Stimulated activated CD8-positive, alpha-beta memory T cell treated with anti-CD3 and anti-CD28 coated beads, Interleukin-12 subunit alpha, Interleukin-12 subunit beta, amount 100 ng/mL, for 4 hours (primary cell): Measurements from ENCODE around the gene MYBPC1.

Source experiments
- DNase-seq: peaks from one replicate; pipeline ENCODE4 v3.0.0-alpha.2; 2020; ENCODE audit warnings: low read depth

MYBPC1 gene

DNA sequence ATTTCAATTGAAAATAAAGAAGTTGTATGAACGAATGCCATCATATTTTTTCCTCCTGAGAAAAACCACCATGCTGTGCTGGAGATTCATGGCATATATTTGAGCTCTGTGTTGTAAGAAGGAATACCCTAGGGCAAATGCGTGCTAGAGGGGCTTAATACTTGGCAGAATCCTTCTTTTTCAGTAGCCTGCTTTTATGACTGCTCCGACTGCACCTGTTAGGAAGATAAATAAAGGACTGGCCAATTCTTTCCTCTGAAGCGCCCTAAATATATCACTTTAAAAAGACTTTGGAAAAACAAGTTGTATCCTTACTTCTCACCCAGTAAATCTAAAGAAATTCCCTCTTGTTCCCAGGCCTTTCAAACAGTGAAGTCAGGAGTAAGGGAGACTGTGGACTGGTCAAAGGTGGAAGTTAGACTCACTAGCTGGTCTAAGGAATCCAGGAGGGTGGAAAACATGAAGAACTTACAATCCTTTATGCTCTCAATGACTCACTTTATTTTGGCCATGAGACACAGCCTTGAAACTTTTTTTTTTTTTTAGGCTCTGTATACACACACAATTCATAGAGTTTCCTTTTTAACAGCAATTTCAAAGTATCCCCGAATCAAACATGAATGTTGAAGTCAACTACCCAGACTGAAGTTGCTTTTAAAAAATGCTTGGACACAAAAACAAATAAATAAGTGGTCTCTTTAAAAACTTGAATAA, 5.2 kb downstream of the MYBPC1 start:
- no peak for DNase-seq

DNA sequence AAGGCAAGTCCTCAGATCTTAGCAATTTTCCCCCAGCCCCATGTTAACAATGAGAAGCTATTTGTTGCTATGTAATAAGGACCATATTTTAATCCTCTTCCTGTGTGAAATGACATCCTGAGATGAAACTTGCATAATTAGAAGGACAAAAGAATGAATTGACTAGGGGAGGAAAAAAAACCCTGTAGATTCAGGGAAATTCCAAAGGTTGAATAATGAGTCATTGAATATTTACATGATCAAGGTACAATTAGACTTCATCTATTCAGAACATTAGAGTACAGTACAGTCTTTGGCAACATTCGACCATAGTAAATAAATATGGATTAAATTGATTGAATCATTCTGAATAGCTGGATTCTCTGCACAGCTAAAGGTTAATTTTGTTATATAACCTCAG, 9.4 kb downstream of the MYBPC1 start:
- DNase-seq, result no peak

DNA sequence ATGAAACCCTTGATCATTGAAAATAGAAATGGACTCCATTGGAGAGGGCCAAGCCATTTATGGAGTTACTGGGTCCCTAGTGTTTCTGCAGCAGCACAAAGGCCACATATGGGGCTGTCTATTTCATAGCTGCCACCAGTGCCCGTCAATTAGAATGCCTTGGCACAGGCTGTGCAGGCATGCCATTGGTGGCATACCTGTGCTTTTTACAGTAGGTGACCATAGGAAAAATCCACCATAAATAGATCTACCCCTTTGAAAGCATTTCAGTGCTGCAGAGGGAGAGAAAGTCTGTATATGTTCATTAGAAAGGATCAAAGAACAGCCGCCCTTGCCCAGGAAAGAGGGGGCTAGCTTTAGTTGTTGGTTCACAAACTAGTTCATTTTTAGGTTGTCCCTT, 13.1 kb downstream of the MYBPC1 start:
- DNase-seq, result no peak

DNA sequence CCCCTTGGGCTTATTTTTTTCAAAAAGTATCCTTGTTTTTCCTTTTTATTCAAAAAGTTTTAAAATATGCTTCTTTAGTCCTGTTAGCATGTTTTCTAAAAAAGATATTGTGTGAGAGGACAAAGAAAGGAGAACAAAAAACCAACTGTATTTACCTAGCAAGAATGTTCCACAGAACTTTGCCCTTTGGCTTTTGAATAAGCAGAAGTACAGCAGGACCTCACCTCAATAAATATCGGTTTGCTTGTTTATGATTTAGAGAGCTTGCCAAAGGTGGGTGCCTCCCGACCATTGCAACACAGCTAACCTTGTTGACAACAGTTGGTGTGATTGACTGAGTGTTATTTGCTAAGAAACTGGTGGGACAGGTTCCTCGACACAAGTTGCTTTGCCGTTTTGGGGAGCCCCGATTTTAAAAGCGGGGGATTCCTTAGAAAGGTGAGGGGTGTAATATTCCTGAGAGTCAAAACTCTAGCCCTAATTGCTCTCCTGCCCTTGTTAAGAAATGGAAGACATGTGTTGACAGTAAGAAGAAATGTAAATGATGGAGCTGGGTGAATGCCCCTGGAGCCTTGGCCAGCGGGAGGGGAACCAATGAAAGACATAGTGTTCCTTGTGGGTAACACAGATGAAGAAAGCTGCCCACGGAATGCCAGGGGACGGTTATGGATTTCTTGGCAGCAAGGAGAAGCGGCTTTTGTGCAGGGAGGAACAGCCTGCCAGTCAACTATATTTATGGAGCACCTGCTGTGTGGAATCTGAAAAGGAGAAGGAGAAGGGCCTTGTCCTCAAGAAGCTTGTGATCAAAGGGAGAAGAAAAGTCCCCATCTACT, 13.7 kb downstream of the MYBPC1 start:
- DNase-seq, result no peak

DNA sequence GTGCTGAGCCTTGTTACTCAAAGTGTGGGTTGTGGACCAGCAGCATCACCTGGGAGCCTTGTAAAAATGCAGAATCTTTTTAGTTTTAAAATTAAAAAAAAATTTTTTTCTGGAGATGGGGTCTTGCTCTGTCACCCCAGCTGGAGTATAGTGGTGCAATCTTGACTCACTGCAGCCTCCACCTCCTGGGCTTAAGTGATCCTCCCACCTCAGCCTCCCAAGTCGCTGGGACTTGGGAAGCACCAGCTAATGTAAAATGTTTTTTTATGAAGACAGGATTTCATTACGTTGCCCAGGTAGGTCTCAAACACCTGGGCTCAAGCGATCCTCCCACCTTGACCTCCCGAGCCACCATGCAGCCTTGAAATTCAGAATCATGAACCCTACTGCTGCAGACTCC, 14.4 kb downstream of the MYBPC1 start:
- no peak for DNase-seq

DNA sequence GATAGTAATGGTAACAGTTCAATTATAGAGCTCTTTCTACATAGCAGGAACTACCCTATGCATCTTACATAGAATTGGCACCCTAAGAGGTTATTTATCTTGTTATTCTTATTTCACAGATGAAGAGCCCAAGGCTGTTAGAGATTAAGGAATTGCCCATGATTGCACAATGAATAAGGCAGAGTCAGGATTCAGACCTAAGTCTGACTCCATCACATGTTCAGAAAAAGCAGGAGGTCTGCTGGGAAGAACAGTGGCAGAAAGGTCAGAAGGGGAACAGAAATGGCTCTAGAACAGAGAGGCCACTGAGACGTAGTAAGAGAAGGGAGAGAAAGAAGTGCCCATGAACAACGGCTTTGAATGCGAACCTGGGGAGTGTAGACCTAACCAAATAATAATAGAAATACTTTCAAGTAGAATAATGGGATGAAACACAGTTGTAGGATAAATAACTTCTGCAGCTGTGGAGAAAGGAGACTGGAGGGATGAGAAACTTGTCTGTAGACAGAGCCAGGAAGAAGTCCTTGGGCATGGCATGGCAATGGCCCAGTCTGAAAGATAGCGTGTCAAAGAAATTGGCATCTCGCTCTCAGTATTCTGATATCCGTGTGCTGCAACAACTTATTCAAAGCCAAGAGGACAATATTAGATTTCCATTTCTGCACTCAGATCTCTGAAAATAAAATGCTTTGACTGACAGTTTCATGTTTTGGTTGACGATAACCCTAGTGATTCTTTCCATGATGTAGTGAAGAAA, 17.6 kb downstream of the MYBPC1 start:
- no peak for DNase-seq

DNA sequence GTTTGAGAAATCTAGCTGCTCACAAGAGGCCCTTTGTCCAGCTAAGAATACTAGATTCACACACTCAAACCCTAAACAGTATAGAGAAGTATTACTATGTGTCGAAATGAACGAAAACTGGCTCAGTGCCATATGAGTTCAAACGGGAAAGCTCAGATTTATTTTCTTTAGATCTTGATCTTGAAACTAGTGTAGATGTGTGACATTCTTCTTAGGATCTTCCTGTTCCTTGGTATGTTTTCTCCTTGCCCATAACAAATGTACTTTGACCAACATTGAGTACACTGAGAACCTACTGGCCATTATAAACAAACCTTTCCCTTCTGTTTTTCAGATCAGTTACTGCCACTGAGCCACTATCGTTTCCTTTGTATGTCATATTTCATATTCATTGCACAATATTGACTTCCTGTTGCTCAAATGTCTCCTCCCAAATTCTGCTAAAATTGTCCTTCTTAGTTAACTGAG, 21.3 kb downstream of the MYBPC1 start:
- no peak for DNase-seq

DNA sequence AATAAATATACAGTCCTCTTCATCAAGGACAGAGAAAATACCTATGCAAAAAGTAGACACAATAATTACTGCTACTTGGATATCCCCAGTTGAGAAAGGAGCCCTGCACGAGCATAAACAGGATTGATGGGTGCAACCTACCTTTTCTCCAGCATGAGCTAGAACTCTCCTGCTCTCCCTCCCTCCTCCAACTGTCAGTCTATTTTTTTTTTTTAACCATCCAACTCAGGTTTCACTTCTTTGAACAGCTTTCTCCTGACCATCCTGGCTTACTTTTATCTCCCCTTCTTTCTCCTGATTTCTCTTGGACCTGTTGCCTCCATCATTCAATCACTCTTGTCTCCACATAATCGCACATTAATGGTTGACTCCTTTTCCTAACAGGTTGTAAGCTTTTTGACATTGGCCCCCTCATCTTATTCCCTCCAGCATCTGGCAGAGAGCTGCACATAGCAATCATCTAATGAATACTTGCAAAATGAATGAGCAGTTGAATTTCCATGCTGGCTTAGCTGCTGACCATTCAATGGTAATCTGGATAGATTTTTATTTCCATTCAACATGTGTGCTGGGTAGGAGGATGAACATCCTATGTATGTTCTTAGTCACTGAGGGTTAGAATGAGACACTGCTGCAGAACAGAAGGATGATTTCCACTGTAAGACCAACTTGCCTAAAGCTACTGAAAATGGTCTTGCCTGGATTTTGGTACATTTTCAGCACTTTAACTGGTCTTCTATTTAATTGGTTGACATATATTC, 24.4 kb downstream of the MYBPC1 start:
- DNase-seq, result no peak

DNA sequence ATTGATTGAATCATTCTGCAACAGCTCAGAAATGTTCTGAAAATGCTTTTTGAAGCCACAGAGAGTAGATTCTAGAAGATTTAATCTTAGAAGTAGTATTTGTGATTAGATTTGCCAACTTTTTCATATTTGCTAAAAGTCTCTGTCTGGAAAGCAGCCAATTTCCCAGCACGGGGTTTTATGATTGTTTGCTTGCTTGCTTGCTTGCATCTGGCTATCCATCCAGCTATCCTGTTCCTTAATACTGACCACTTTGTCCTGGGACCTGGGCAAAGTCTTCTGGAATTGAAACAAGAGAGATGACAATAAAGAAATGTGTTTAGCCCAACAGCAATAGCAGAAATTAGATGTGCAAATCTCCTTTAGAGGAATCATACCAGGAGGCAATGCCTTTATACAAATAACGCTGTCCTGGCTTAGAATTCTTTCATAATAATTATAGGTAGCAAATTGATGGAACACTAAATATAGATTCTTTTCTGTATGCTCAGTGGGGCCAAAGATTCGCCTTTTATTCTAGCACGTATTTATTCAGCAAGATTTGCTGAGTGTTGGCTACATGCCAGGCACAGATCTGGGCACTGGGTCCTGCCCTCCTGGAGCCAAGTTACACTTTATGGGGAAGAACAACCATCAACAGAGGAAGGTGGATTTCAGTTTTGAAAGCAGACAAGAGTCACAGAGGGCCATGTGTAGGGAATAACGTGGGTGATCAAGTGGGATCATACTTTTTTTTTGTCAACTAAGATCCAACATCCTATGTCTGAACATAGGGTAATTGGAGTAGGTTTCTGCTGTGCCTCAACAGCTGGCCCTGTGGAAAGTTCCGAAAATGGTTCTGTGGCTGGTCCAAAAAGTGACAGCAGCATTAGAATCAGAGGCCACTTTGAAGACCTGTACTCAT, 25.3 kb downstream of the MYBPC1 start:
- no peak for DNase-seq

DNA sequence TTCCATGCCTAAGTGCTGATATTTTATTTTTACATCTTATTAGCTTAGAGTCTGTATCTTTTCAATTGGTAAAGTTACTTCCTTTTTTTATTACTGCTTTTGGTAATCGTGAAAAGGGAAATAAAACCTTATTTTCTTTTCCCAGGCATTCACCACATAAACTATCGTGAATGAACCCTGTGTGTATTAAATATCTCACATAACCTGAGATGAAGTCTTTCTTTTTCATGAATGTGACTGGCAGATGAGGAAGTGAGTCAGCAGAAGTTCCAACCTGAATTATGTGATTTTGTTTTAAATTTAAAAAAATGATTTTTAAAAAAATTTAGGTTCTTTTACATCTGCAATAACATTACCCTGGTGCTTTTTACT, 26.0 kb downstream of the MYBPC1 start:
- no peak for DNase-seq

DNA sequence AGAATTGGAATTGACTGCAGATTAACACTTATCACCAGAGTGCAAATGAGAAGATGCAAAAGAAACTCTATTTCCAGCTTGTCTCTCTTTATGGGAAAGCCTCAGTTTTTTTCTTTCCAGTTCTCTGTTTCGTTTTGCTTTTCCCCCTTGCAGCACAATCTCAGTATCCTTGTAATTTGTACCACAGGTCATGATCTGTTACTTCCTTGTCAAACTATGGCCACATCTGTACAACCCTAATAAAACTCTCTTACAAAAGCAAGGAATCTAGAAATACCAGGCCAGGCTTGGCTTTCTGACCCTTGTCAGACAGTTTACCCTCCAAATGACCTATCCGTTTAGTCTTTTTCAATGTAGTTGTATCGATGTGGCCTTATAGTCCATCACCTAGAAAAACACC, 33.9 kb downstream of the MYBPC1 start:
- DNase-seq, result no peak

DNA sequence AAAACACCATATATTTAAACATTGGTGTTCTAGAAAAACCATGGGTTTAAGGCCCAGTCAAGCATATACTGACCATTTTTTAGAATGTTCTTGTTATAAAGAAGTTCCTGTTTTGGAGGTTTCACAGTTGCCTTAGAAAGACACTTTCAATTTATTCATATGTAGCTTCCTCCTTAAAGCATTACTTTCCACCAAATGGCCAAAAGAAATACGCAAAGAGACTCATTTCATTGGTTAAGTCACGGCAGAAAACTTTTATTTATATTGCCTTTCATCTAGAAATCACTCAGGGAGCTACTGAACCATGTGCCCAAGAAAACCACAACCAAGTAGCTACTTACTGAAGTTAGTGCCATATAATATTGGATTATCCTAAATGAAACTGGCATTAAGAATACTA, 40.0 kb downstream of the MYBPC1 start:
- DNase-seq, result no peak

DNA sequence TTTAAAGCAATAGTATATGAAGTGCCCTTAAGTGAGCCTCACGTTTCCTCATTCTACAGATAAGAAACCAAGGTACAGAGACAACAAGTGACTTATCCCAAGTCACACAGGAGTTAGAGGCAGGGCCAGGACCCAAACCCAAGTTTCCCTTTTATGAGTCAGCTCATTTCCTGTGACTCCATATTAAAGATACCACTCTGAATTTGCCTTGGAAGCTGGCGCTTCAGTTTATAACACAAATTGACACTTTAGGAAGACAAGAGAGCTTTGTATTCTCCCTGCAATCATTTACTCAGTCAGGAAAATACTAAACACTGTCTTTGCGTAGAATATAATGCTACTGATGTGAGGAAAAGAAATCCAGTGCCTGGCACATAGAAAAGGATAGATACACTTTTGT, 43.2 kb downstream of the MYBPC1 start:
- no peak for DNase-seq

DNA sequence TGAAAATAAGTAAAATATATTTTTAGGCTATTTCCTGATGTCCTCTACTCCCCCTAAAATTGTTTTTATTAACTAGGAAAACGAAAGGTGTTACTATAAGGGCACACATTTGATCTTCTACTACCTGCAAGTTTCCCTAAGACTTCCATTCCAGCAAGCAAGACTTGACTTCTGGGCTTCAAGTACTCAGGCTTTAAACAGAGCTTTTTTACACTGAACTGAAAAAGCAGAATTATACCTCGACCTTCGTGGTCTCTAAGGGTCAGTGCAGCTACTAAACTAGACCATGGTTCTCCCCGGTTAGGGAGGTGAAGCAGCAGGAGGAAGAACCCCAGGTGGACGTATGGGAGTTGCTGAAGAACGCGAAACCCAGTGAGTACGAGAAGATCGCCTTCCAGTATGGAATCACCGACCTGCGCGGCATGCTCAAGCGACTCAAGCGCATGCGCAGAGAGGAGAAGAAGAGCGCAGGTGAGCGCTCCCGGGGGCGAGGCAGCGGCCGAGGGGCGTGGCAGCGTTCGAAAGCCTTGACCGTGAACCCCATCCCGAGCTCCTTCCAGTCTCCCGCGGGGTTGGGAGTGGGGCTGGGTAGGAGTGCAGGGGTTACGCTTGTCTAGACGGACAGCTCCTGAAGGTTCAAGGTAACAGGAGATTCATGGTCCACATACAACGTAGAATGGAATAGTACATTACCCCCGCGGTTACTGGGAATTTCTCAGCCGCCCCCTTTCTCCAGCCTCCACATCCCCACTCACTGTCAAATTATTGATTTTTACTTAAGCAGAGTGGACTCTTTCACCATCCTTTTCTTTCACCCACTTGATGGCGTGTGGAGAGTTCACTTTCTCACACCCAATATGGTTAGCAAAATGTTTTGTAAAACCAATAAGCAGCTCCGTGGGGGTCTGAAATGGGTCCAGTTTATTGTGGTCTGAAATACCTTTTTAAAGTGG, 47.6 kb downstream of the MYBPC1 start:
- no peak for DNase-seq

DNA sequence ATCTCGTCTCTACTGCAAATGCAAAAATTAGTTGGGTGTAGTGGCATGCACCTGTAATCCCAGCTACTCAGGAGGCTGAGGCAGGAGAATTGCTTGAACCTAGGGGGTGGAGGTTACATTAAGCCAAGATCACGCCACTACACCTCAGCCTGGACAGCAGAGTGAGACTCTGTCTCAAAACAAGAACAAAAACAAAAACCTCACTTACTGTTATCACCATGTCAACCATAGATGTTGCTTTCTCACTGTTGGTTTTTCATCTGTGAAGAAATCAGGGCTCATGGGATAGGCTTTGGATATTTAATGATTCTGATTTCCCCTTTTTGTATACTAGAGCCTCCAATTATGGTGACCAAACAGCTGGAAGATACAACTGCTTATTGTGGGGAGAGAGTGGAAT, 52.9 kb downstream of the MYBPC1 start:
- no peak for DNase-seq

DNA sequence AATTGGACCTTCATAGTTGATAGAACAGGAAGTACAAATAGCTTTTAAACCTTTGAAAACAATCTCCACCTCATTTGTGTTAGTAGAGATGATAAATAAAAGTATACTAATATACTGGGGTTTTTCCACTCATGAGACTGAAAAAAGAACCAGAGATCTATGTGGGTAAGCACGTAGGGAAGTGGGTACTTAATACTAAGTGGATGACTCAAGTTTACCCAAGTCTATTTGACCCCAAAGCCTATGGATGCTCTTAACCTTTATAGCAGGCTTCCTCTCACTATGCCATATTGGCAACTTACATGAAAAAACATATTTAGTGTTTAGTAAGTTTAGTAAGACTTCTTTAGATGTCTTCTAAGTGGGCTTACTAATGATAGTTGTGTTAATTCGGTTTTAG, 53.4 kb downstream of the MYBPC1 start:
- no peak for DNase-seq

DNA sequence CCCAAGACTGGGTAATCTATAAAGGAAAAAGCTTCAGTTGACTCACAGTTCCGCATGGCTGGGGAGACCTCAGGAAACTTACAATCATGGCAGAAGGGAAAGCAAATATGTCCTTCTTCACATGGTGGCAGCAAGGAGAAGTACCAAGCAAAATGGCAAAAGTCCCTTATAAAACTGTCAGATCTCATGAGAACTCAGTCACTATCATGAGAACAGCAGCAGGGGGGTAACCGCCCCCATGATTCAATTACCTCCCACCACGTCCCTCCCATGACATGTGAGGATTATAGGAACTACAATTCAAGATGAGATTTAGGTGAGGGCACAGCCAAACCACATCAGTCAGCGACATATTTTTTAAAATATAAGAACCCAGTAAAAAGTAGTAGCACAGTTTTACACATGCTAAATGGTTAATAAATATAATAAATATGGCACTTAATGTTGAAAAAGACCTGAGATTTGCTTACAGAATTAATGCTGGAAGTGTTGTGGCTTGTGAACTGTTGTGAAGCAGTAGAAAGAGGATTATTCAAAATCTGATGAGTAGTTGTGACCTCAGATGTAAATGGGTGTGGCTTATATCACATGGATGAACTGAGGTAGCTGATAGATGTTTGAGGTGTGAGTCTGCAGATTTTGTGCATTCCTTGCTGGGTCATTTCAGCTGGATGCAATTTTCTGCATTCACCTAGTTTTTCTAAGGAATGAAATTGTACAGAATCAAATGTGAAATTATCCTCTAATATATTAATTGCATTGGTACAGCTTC, 55.8 kb downstream of the MYBPC1 start:
- DNase-seq, result no peak

DNA sequence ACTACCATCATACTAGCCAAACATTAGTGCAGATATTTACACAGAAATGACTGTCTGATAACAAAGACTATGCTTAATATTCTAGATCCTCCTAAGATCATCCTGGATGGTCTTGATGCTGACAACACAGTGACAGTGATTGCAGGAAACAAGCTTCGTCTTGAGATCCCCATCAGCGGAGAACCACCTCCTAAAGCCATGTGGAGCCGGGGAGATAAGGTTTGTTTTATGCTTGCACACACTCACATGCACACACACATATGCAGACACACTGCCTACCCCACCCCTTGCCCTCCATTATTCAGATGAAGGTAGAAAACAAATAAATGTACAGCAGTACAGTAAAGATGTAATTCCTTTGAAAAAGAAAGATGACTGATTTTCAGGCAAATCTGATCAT, 58.3 kb downstream of the MYBPC1 start:
- no peak for DNase-seq

DNA sequence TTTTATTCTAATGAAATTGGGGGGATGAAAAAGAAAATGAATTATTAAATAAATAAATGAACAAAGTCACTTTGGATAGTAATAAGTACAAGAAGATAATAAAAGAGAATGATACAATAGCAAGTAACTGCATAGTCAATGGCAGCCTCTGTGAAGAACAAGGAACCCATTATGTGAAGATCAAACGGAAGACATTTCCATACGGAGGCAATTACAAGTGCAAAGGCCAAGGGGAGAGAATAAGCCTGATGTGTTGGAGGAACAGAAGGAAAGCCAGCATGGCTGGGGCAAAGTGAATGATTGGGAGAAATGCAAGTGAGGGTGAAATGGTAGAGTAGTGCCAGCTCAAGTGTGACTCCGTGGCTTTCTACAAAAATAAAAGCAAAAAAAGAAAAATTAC, 58.7 kb downstream of the MYBPC1 start:
- DNase-seq, result no peak
